ENCODE data around the gene UNC5B.
A peak's percentile ranks its signal among the peaks of the same experiment; 100 is the strongest.

DNA sequence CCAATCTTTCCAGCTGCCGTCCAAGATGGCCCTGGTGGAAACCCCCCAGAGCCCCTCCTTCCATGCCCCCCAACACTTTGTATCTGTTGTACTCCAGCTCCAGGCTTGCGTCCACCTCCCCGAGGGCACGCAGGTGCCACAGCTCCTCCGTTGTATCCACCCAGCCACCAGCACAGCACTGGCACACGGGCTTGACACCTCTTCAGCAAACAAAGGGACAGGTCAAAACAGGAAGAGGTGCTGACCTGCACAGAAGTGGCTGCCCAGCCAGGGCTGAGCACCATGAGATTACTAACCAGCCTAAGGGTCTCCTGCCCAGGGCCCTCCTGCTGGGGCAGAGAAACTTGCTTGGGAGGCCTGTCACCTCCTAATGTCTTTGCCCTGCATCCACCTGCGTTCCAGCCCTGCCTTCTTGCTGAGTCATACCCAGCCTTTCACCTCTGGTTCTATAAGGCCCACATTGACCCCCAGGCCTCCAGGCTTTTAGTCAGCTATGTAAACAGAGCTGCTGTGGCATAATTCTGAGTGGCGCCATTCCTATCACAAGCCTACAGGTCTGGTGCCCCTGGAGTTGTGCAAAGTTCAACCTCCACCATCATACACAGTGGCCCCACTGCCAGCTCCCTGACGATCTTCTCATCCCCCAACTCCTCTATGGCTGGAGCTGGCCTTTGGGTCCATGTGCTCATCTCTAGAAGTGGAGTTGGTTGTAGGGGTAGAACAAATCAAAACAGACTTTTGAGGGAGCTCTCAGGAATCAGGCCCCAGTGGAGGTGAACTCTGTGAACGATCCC lies 127.6 kb downstream of the UNC5B start:
- no peak for TF ChIP-seq YY1 (IDR thresholded peaks at IDR 0.05; ENCODE audit: extremely low read depth, insufficient replicate concordance, low read depth, low read length)
- TF ChIP-seq CTCF (IDR thresholded peaks at IDR 0.05 in 2 of 3, conservative IDR thresholded peaks at IDR 0.05 in 1 of 3; ENCODE audit: borderline replicate concordance in 1 of 3, insufficient read depth in 1 of 3, low read depth in 2 of 3, low read length in 2 of 3) = no peak
- peak; percentile 66 for TF ChIP-seq JUND (IDR thresholded peaks at IDR 0.05)
- TF ChIP-seq, protein P1, sequence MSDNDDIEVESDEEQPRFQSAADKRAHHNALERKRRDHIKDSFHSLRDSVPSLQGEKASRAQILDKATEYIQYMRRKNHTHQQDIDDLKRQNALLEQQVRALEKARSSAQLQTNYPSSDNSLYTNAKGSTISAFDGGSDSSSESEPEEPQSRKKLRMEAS (IDR thresholded peaks at IDR 0.05) = peak; percentile 48
- TF ChIP-seq RAD21 (IDR thresholded peaks at IDR 0.05; ENCODE audit: low read depth) = no peak
- no peak for TF ChIP-seq ZNF274 (IDR thresholded peaks at IDR 0.05; ENCODE audit: low read depth, low read length)
- TF ChIP-seq CEBPB (IDR thresholded peaks at IDR 0.05; ENCODE audit: low read depth) = no peak
- TF ChIP-seq POLR2AphosphoS5 (IDR thresholded peaks at IDR 0.05; ENCODE audit: low read depth, low read length) = no peak
- TF ChIP-seq SRF (IDR thresholded peaks at IDR 0.05; ENCODE audit: low read depth) = no peak
- no peak for TF ChIP-seq POLR2A (IDR thresholded peaks at IDR 0.05; ENCODE audit: borderline replicate concordance, extremely low read depth, insufficient read depth, insufficient read length)
- TF ChIP-seq EZH2phosphoT487 (IDR thresholded peaks at IDR 0.05; ENCODE audit: borderline replicate concordance) = no peak

Measured in HCT116 (cell line).